Fibroblast of skin of left biceps (primary cell): Measurements from ENCODE around the gene RAD54L2.
"Not testable (repeated sequence)": the region's sequence is repeated elsewhere in the genome, so short reads cannot be mapped to it uniquely, and the experiment has no call there.

Experiments
- DNase-seq, 2 experiments: peaks; one replicate each; pipeline ENCODE4 v3.0.0-alpha.2; 2013; ENCODE audit warnings: low read depth in 2 of 2

Gene RAD54L2

DNA sequence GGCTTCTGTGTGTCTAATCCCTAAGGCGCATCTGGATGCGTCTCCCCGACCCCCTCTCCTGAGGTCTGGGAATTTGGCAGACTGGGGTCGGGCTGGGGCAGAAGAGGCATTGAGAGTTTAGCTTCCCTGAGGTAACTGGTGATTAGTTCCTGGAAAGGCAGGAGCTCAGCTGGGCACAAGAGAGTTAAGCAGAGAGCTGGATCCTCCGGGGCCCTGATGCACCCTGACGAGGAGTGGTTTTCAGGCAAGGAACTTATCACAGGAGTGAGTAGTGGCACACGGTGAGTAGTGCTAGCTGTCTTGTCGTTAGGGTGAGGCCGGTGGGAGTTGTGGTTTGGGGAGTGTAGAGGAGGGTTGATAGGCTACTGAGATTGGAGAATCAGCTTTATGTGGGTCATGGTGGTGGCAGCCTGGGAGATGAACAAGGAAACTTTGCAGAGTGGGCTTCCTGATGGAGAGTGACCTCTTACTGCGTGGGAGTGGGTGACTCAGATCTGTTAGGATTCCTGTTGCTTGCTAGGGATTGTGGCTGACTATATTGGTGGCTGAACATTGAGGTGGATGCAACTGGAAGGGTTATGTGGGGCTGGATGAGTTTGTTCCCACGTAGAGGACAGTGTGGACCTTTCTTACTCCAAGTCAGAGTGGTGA is 897 bp downstream of the RAD54L2 start:
- DNase-seq: no peak

- DNase-seq: not testable (repeated sequence)
These were observed 4.1 kb downstream of the RAD54L2 start for GRCh38 chr3:51542596-51542995.

- no peak for DNase-seq
These were observed 5.7 kb downstream of the RAD54L2 start for GRCh38 chr3:51544011-51544775.

DNA sequence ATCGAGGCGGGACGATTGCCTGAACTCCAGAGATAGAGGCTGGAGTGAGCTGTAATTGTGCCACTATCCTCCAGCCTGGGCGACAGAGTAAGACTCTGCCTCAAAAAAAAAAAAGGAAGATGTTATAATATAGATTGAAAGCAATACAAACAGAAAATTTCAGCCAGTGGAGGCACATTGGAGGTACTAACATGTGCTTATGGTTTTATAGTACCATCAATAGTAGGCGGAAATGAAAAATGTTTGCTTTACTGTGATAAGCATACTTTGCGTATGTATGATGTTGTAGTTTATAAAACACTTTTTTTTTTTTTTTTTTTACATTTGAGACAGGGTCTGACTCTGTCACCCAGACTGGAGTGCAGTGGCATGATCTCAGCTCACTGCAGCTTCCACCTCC is 8.8 kb downstream of the RAD54L2 start:
- DNase-seq: no peak

DNA sequence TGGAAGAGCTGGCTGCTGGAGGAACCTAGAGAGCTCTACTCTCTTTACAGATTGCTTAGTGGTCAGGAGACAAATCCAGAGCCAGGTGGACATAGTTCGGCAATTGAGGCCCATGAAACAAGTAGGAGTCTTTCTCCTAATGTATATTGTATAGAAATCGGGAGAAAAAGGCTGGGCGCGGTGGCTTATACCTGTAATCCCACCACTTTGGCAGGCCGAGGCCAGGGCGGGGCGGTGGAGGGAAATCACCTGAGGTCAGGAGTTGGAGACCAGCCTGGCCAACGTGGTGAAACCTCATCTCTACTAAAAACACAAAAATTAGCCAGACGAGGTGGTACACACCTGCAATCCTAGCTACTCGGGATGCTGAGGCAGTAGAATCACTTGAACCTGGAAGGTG is 10.8 kb downstream of the RAD54L2 start:
- DNase-seq: no peak

DNA sequence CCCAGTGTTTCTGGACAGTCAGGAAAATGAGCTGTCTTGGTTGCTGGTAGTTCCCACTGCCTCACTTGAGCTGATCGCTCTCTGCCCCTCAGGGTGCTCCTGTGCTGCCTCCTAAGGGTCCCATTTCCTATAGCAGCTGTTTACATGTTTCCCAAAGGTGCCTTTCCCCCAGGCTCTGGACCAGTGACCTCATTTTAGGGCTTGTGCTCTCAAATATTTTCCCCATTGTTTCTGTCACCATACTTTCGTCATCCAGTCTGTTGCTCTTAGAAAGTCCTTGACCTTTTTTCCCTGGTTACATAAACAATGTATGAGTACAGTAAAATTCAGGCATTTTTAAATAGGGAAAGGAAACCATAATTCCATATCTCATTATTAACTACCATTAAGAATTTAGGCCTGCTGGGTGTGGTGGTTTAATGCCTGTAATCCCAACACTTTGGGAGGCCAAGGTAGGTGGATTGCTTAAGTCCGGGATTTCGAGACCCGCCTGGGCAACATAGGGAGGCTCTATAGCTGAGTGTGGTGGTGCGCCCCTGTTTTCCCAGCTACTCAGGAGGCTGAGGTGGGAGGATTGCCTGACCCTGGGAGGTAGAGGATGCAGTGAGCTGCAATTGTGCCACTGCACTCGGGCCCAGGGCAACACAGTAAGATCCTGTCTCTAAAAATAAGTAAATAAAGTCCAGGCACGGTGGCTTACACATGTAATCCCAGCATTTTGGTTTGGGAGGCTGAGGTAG is 11.7 kb downstream of the RAD54L2 start:
- no peak for DNase-seq

- no peak for DNase-seq
These were observed 19.5 kb downstream of the RAD54L2 start for GRCh38 chr3:51557993-51558392.

DNA sequence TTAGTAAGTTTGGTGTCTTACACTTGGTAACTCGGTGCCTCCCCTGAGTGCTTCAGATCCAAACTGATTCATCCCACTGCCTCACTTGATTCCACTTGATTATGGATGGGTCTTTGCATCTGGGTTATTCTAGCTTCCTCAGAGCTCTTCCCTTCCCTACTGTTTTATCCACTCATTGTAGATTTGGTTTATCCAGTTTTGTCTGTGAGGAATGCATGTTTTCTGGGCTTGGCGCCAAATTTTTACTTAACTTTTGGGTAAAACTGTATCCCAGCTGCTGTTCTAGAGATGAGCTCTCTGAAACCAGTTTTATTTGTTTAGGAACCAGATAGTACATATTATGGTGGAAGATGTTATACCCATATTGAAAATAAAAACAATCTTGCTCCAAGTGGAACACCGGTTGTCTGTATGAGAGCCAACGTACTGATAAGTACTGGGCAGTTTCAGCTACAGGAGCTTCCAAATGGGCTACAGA is 20.9 kb downstream of the RAD54L2 start:
- peak; percentile 27 to 48 for DNase-seq

- DNase-seq: no peak
These were observed 21.4 kb downstream of the RAD54L2 start for GRCh38 chr3:51559961-51560360.

DNA sequence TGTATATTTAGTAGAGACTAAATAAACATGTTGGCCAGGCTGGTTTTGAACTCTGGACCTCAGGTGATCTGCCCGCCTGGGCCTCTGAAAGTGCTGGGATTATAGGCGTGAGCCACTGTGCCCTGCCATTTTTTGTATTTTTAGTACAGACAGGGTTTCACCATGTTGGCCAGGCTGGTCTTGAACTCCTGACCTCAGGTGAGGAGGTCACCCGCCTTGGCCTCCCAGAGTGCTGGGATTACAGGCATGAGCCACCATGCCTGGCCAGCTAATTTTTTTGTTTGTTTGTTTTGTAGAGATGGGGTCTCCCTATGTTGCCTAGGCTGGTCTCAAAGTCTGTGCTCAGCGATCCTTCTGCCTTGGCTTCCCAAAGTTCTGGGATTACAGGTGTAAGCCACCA is 23.9 kb downstream of the RAD54L2 start:
- not testable (repeated sequence) for DNase-seq

DNA sequence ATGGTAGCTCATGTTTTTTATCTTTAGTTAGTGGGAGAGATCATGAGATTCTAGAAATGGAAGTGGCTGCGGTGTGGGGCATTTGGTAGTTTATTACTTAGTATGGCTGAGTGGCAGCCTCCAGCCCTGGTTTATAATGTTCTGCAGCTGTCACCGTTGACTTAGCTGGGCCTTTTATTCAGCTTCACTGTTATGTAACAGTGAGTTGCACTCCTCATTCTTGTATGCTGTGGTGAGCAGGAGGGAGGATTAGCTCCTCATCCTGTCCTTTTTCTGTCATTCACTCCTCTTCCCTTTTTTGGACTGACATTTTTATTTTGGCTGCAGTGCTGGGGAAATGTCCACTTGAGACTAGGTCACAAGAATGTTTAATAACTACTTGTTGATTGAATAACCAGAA is 29.5 kb downstream of the RAD54L2 start:
- no peak for DNase-seq

- DNase-seq: no peak
These were observed 30.5 kb downstream of the RAD54L2 start for GRCh38 chr3:51568996-51569395.

GRCh38 chr3:51578238-51578637 is 39.7 kb downstream of the RAD54L2 start:
- DNase-seq: no peak

DNA sequence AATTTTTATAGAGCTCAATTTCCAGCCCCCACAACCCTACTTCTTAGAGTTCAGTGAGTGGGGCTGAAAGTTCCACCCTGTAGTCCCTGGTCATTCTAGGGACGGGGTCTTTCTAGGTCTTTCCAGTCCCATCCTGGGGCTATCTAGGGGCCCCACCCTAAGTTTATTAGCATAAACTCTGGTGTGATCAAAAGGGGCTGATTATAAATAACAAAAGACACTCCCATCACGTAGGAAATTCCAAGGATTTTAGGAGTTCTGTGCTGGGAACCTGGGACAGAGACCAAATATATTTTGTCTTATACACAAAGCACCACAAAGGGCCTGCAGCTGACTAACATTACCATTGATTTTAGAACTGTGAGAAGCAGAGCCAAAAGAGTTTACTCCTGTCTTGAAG is 41.9 kb downstream of the RAD54L2 start:
- DNase-seq: no peak

- no peak for DNase-seq
These were observed 43.0 kb downstream of the RAD54L2 start for GRCh38 chr3:51581524-51581923.

DNA sequence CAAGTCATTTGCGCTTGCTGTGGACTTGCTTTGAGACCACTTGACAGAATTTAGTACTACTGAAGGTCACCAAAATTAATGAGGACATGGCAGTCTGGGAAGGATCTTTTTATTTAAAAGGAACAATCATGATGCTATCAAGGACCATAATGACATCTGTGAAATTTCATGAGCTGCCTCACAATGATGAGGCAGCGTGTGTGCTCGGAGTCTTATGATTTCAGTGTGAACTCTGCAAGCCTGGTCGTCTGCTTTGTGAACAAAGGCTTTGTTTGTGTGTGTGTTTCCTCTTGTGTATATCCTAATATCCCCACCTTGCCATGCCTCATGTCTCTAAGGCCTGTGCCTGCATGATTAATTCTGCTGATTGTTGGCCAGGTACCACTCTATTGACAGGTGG is 46.7 kb downstream of the RAD54L2 start:
- no peak for DNase-seq

GRCh38 chr3:51585871-51586270 is 47.4 kb downstream of the RAD54L2 start:
- no peak for DNase-seq
